Parathyroid adenoma (tissue), 2 donors: ENCODE results near the gene FBXO48.

Source experiments
- H2AFZ ChIP-seq: fragments of 300-600 bp; sonication (generic); one replicate; pipeline ENCODE4 v1.7.0; 2017; ENCODE audit warnings: antibody characterized with exemption, mild to moderate bottlenecking
- H3K27ac ChIP-seq: fragments of 300-600 bp; sonication (generic); one replicate; pipeline ENCODE4 v1.7.0; 2017
- H3K27me3 ChIP-seq: fragments of 300-600 bp; sonication (generic); one replicate; pipeline ENCODE4 v1.7.0; 2017; ENCODE audit warnings: low read length; ENCODE audit not compliant: control insufficient read depth, insufficient read depth
- H3K36me3 ChIP-seq: fragments of 300-600 bp; sonication (generic); one replicate; pipeline ENCODE4 v1.7.0; 2017; ENCODE audit warnings: low read length; ENCODE audit not compliant: control insufficient read depth, insufficient read depth
- H3K4me1 ChIP-seq: fragments of 300-600 bp; sonication (generic); one replicate; pipeline ENCODE4 v1.7.0; 2017; ENCODE audit warnings: control low read depth
- H3K4me2 ChIP-seq: fragments of 300-600 bp; sonication (generic); one replicate; pipeline ENCODE4 v1.7.0; 2017; ENCODE audit warnings: low read length
- H3K4me3 ChIP-seq: fragments of 300-600 bp; sonication (generic); one replicate; pipeline ENCODE4 v1.7.0; 2017; ENCODE audit warnings: low read depth, low read length
- H3K79me2 ChIP-seq: fragments of 300-600 bp; sonication (generic); one replicate; pipeline ENCODE4 v1.7.0; 2017; ENCODE audit warnings: control low read depth
- H3K9ac ChIP-seq: fragments of 300-600 bp; sonication (generic); one replicate; pipeline ENCODE4 v1.7.0; 2017; ENCODE audit warnings: mild to moderate bottlenecking
- H3K9me3 ChIP-seq: fragments of 300-600 bp; sonication (generic); one replicate; pipeline ENCODE4 v1.7.0; 2017; ENCODE audit warnings: low read length; ENCODE audit not compliant: control insufficient read depth
- CTCF ChIP-seq: fragments of 300-600 bp; sonication (generic); IDR thresholded peaks from one replicate; pipeline ENCODE4 v1.7.0; 2017; ENCODE audit warnings: antibody characterized with exemption, mild to moderate bottlenecking
- donor health status: primary hyperparathyroidism.

Gene FBXO48

GRCh38 chr2:68463287-68463877 is 3.7 kb downstream of the FBXO48 start:
- no peak overlapping the region for H3K9ac ChIP-seq
- H3K36me3 ChIP-seq: no peaks in the 10 kb centered on the region
- H3K27me3 ChIP-seq: no peaks in the 10 kb centered on the region
- H3K79me2 ChIP-seq: no peaks in the 10 kb centered on the region
- H3K4me1 ChIP-seq: peaks cover 7% of the 10 kb centered on the region
- TF ChIP-seq CTCF: peak; percentile 66
- H3K9me3 ChIP-seq: no peaks in the 10 kb centered on the region
- H3K27ac ChIP-seq: no peak overlapping the region
- H3K4me2 ChIP-seq: no peak overlapping the region
- H2AFZ ChIP-seq: no peak overlapping the region
- H3K4me3 ChIP-seq: no peak overlapping the region

DNA sequence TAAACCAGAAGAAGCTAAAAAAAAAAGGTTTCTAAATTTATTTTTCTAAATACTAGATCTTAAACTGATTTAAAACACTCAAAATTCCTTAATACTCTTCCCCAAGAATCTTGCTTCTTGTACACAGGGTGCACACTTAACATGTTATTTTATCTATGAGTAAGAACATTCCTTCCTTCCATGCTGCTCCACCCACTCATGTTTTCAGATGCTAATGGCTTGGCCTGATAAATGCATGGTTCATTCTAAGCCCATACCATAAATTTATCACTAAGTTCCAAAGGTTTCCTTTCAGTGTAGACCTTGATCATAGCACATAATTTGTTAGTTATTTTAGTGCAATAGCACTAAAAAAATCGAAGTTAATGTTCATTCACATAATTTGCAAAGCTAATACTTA is 8.1 kb downstream of the FBXO48 start:
- Histone ChIP-seq H3K4me3 (no peak overlapping the region), H3K27me3 (no peaks in the 10 kb centered on the region), H3K27ac (no peak overlapping the region), H3K9ac (no peak overlapping the region), H3K9me3 (no peaks in the 10 kb centered on the region), H3K79me2 (no peaks in the 10 kb centered on the region), H3K4me2 (no peak overlapping the region), H2AFZ (no peak overlapping the region), H3K4me1 (no peaks in the 10 kb centered on the region), H3K36me3 (no peaks in the 10 kb centered on the region)
- TF ChIP-seq CTCF: no peak

- Histone ChIP-seq H3K9ac (no peak overlapping the region), H3K79me2 (no peaks in the 10 kb centered on the region), H2AFZ (no peak overlapping the region), H3K4me2 (no peak overlapping the region), H3K4me3 (no peak overlapping the region), H3K9me3 (no peaks in the 10 kb centered on the region), H3K4me1 (no peaks in the 10 kb centered on the region), H3K36me3 (no peaks in the 10 kb centered on the region), H3K27ac (no peak overlapping the region), H3K27me3 (no peaks in the 10 kb centered on the region)
- TF ChIP-seq CTCF: no peak
These were observed 10.9 kb downstream of the FBXO48 start for GRCh38 chr2:68456198-68456597.

DNA sequence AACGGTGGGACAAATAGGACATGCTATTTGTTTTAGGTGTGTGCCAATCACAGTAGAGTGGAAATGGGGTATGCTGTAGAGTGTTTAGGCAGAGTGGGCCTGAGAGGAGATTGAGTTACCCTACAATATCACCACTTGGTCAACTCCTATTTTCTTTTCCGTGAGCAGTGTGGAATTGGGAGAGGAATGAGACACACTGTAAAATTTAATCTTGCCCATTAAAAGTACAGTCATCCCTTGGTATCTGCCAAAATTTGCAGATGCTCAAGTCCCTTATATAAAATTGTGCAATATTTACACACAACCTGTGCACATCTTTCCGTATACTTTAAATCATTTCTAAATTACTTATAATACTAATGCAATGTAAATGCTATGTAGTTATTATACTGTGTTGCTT is 12.4 kb downstream of the FBXO48 start:
- H3K9me3 ChIP-seq: no peaks in the 10 kb centered on the region
- no peak overlapping the region for H3K27ac ChIP-seq
- H3K4me2 ChIP-seq: no peak overlapping the region
- no peak overlapping the region for H3K4me3 ChIP-seq
- no peak overlapping the region for H3K9ac ChIP-seq
- H2AFZ ChIP-seq: no peak overlapping the region
- TF ChIP-seq CTCF: no peak
- no peaks in the 10 kb centered on the region for H3K36me3 ChIP-seq
- no peaks in the 10 kb centered on the region for H3K79me2 ChIP-seq
- no peaks in the 10 kb centered on the region for H3K4me1 ChIP-seq
- H3K27me3 ChIP-seq: no peaks in the 10 kb centered on the region

- TF ChIP-seq CTCF: no peak
- Histone ChIP-seq H3K27ac (no peak overlapping the region), H3K9me3 (no peaks in the 10 kb centered on the region), H3K4me1 (no peaks in the 10 kb centered on the region), H3K36me3 (no peaks in the 10 kb centered on the region), H3K9ac (no peak overlapping the region), H3K27me3 (no peaks in the 10 kb centered on the region), H2AFZ (peak overlapping the region; percentile 40), H3K79me2 (no peaks in the 10 kb centered on the region), H3K4me2 (no peak overlapping the region), H3K4me3 (no peak overlapping the region)
These were observed 13.2 kb downstream of the FBXO48 start for GRCh38 chr2:68453761-68454360.
